Measurements from ENCODE around the gene CERKL. TPM values are rescaled to one million over a fixed set of nuclear protein-coding genes. Genes with fewer than 3 reads are reported as not detected.
A peak's percentile ranks its signal among the peaks of the same experiment; 100 is the strongest.

The CERKL gene
- total RNA-seq, 8 experiments from 2014 or later = 0.38 to 8.3 (median 2.8) TPM

GRCh38 chr2:181575650-181576025 is 81.3 kb downstream of the CERKL start:
- no peak for ATAC-seq (replicated peaks in 6 of 8)
- WGBS, 10 experiments = 0 to 100% (median 71%) methylated on average over 1 to 2 of the region's 2 CpGs; no CpG with 5 or more reads in 1 of the 10 experiments
- Histone ChIP-seq H3K4me3 (no peak overlapping the region), H3K4me1 (replicated peaks in 1 of 2) (peaks cover 0 to 13% of the 10 kb centered on the region in 2 donors), H3K27ac (no peak overlapping the region)
- in situ Hi-C loops (cut with MboI; ENCODE audit: low pct_unique_long_range_greater_than_20kb in 2 of 9, low sequenced_read_pairs in 9 of 9, unreplicated experiment in 9 of 9) = loop anchor here in 5 of 9 experiments (10.0 to 25.0 kb wide), 3 partner anchors 137 to 1087 kb away; no protein-coding TSS in a partner anchor

DNA sequence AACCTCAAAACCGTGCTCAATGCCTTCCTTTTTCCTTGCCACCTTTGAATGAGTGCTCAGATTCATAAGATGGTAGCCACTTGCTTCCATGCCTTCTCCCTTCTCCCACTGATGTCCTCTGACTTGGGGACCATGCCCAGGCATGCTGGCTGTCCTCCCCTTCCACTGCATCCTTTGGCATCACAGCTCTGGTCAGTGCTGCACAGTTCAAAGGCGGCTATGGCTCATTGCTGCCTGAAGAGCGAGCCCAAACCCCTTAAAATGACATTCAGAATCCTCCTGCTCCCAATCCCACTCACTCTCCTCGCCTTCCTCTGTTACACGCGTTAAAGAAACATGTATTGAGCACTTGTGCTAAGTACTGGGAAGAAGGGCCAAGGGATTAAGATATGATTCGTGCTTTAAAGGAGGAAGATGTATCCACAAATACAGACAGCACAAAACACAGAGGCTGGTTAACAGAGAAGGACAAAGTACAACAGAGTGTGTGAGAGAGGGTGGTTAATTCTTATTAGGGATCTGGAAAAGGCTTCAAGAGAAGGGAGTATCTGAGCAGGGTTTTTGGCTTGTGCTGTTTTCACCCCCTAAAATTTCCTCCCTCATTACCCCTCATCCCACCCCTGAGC is 81.8 kb downstream of the CERKL start:
- no peak overlapping the region for H3K27ac ChIP-seq
- H3K4me3 ChIP-seq = no peak overlapping the region
- in situ Hi-C loops (cut with MboI; ENCODE audit: low pct_unique_long_range_greater_than_20kb in 2 of 9, low sequenced_read_pairs in 9 of 9, unreplicated experiment in 9 of 9) = loop anchor here in 5 of 9 experiments (10.0 to 25.0 kb wide), 3 partner anchors 137 to 1087 kb away; no protein-coding TSS in a partner anchor
- WGBS, 10 experiments = 0 to 100% (median 67%) methylated on average over 1 to 6 of the region's 7 CpGs; no CpG with 5 or more reads in 3 of the 10 experiments
- H3K4me1 ChIP-seq (replicated peaks in 1 of 2) = peaks cover 0 to 13% of the 10 kb centered on the region in 2 donors
- ATAC-seq (replicated peaks in 6 of 8) = peak in 4 of 8 experiments; percentile 43 to 57 (median 54)

DNA sequence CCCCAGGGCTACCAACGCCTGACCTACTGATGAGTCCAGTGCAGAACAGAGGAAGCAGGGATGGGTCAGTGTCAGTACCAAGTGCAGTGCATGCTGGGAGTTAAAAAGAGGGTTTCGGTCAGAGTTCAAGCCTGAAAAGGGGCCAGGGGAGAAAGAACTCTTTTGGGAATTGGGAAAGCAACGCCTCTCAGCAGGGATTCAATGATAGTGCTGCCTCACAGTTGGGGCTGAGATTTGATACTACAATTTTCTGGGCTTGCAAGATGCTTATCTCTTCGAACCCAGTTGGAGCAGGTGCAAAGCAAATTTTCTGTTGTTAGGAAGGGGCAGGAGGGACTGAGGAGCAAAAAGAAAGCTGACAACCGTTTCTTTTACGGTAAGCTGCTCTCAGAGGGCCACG is 82.6 kb downstream of the CERKL start:
- 0 to 76% (median 60%) methylated on average over 1 to 7 of the region's 7 CpGs; no CpG with 5 or more reads in 1 of the 10 experiments for WGBS, 10 experiments
- Histone ChIP-seq H3K4me3 (no peak overlapping the region), H3K4me1 (replicated peaks in 1 of 2) (peaks cover 0 to 13% of the 10 kb centered on the region in 2 donors), H3K27ac (no peak overlapping the region)
- in situ Hi-C loops (cut with MboI; ENCODE audit: low pct_unique_long_range_greater_than_20kb in 2 of 9, low sequenced_read_pairs in 9 of 9, unreplicated experiment in 9 of 9) = loop anchor here in 1 of 9 experiments (10.0 kb wide), 1 partner anchor 140 kb away; no protein-coding TSS in a partner anchor
- ATAC-seq (replicated peaks in 6 of 8) = no peak

- peak in 2 of 8 experiments; percentile 31 to 41 for ATAC-seq (replicated peaks in 6 of 8)
- H3K4me1 ChIP-seq (replicated peaks in 1 of 2) = peaks cover 0 to 13% of the 10 kb centered on the region in 2 donors
- H3K27ac ChIP-seq = no peak overlapping the region
- no peak overlapping the region for H3K4me3 ChIP-seq
- in situ Hi-C loops (cut with MboI; ENCODE audit: low pct_unique_long_range_greater_than_20kb in 2 of 9, low sequenced_read_pairs in 9 of 9, unreplicated experiment in 9 of 9) = loop anchor here in 1 of 9 experiments (10.0 kb wide), 1 partner anchor 142 kb away; no protein-coding TSS in a partner anchor
- 6 to 29% (median 18%) methylated on average over 3 to 4 of the region's 4 CpGs for WGBS, 10 experiments
These were observed 83.7 kb downstream of the CERKL start for GRCh38 chr2:181573140-181573736.

DNA sequence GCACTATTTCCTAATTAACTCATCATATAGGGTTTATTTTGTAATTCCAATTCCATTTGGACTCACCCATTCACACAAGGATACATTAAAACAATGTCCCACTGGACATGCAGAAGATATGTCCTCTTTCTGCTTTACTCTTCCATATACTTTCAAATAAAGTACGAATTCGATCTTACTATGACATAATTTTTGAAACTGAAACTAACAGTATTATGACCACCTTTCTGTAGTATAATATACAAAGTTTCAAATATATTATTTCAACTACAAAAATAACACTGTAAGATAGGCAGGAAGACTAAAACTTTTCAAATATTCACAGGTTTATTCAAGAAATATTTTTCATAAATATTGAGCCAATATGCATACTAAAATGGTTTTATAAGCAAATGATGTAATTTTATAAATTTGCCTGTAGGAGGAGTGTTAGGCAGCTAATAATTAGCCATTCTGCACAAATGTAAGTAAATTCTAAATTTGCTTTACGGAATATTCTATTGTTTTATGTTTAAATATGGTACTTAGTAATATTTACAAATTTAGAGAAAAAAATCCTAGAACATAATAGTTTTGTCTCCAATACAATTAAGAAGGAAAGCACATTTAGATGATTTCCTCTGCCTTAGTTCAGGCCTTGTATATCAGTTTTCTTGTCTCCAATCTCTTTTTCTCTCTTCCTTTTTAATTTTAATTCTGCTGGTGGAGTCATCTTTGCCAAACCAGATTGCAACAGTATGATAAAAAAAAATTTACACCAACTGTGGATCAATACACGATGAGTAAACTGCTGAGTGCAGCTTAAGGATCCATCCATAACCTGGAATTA is 85.9 kb downstream of the CERKL start:
- Histone ChIP-seq H3K4me3 (no peak overlapping the region), H3K27ac (no peak overlapping the region), H3K4me1 (replicated peaks in 1 of 2) (peaks cover 0 to 21% of the 10 kb centered on the region in 2 donors)
- WGBS, 10 experiments = 0 to 100% (median 81%) methylated on average over 1 to 4 of the region's 4 CpGs
- no peak for ATAC-seq (replicated peaks in 6 of 8)
- in situ Hi-C loops (cut with MboI; ENCODE audit: low pct_unique_long_range_greater_than_20kb in 2 of 9, low sequenced_read_pairs in 9 of 9, unreplicated experiment in 9 of 9) = loop anchor here in 1 of 9 experiments (10.0 kb wide), 1 partner anchor 144 kb away; no protein-coding TSS in a partner anchor

DNA sequence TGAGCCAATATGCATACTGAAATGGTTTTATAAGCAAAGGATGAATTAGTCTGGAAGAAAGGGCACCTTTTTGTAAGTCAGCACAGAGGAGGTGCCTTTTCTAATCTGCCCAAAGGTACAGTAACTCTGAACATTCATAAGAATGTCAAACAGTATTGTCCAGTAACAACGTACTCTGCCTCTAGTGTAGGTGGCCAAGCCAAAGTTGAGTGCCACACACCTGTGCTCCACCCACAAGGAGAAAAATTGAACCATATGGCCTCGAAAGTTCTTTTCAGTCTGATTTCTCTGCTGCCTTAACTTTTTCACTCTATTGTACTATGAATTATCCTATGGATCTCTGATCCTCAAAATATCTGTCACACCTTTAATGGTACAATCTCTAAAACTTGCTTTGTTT is 86.8 kb downstream of the CERKL start:
- in situ Hi-C loops (cut with MboI; ENCODE audit: low pct_unique_long_range_greater_than_20kb in 2 of 9, low sequenced_read_pairs in 9 of 9, unreplicated experiment in 9 of 9) = loop anchor here in 1 of 9 experiments (10.0 kb wide), 1 partner anchor 145 kb away; no protein-coding TSS in a partner anchor
- no peak overlapping the region for H3K4me3 ChIP-seq

GRCh38 chr2:181566334-181567032 is 90.4 kb downstream of the CERKL start:
- in situ Hi-C loops (cut with MboI; ENCODE audit: low pct_unique_long_range_greater_than_20kb in 2 of 9, low sequenced_read_pairs in 9 of 9, unreplicated experiment in 9 of 9) = no loop called here
- no peak overlapping the region for H3K4me3 ChIP-seq
- WGBS, 10 experiments = 0 to 100% (median 82%) methylated on average over 1 to 6 of the region's 6 CpGs; no CpG with 5 or more reads in 1 of the 10 experiments
- H3K4me1 ChIP-seq (replicated peaks in 1 of 2) = peaks cover 0 to 8% of the 10 kb centered on the region in 2 donors
- ATAC-seq (replicated peaks in 6 of 8) = peak in 3 of 8 experiments; percentile 77 to 83 (median 80)
- no peak overlapping the region for H3K27ac ChIP-seq

More for the DNA sequence above, 86.8 kb downstream of the CERKL start:
- H3K27ac ChIP-seq = no peak overlapping the region
- 83 to 100% (median 90%) methylated on average over 1 to 2 of the region's 2 CpGs; no CpG with 5 or more reads in 2 of the 10 experiments for WGBS, 10 experiments
- peaks cover 0 to 18% of the 10 kb centered on the region in 2 donors for H3K4me1 ChIP-seq (replicated peaks in 1 of 2)
- ATAC-seq (replicated peaks in 6 of 8) = no peak

DNA sequence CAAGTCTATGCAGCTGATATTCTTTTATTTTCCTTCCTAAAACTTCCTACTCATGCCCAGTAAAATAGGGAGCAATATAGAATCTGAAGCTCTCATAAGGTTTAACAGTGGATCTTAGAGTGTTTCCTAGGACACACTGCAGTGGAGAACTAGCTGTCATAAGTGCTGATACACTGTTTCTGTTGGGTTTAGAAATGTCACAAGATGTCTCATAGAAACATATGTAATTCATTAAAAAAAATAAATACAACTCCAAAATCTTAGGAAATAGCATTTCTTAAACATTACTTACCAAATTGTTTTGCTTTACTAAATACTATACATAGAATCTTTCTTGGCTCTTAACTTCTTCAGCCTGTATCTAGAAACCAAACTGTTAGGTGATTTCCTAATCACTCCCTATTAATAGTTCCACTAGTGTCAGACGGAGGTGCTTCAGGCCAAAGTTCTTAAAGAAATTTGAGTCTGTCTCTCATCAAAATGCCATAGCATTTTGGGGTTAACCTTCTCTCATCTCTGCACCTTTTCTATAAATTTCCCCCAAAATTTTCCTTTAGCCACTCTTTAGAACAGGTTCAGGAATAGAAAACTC is 93.7 kb downstream of the CERKL start:
- H3K27ac ChIP-seq = no peak overlapping the region
- in situ Hi-C loops (cut with MboI; ENCODE audit: low pct_unique_long_range_greater_than_20kb in 2 of 9, low sequenced_read_pairs in 9 of 9, unreplicated experiment in 9 of 9) = no loop called here
- H3K4me1 ChIP-seq (replicated peaks in 1 of 2) = peaks cover 0 to 8% of the 10 kb centered on the region in 2 donors
- 63 to 100% (median 95%) methylated on average over 1 of the region's 1 CpG; no CpG with 5 or more reads in 2 of the 10 experiments for WGBS, 10 experiments
- ATAC-seq (replicated peaks in 6 of 8) = no peak
- no peak overlapping the region for H3K4me3 ChIP-seq

- WGBS, 10 experiments = 73 to 100% (median 85%) methylated on average over 1 to 2 of the region's 2 CpGs; no CpG with 5 or more reads in 2 of the 10 experiments
- ATAC-seq (replicated peaks in 6 of 8) = peak in 2 of 8 experiments; percentile 62 to 74
- no peak overlapping the region for H3K4me3 ChIP-seq
- in situ Hi-C loops (cut with MboI; ENCODE audit: low pct_unique_long_range_greater_than_20kb in 2 of 9, low sequenced_read_pairs in 9 of 9, unreplicated experiment in 9 of 9) = no loop called here
- H3K27ac ChIP-seq = no peak overlapping the region
- H3K4me1 ChIP-seq (replicated peaks in 1 of 2) = peaks cover 0 to 8% of the 10 kb centered on the region in 2 donors
These were observed 98.5 kb downstream of the CERKL start for GRCh38 chr2:181558371-181558770.

GRCh38 chr2:181554061-181554830 is 102.7 kb downstream of the CERKL start:
- no peak overlapping the region for H3K27ac ChIP-seq
- in situ Hi-C loops (cut with MboI; ENCODE audit: low pct_unique_long_range_greater_than_20kb in 2 of 9, low sequenced_read_pairs in 9 of 9, unreplicated experiment in 9 of 9) = no loop called here
- H3K4me3 ChIP-seq = no peak overlapping the region
- ATAC-seq (replicated peaks in 6 of 8) = peak in 5 of 8 experiments; percentile 57 to 86 (median 74)
- peaks cover 0 to 8% of the 10 kb centered on the region in 2 donors for H3K4me1 ChIP-seq (replicated peaks in 1 of 2)
- WGBS, 10 experiments = 33 to 85% (median 81%) methylated on average over 1 to 2 of the region's 2 CpGs; no CpG with 5 or more reads in 4 of the 10 experiments

- WGBS, 10 experiments = 5 to 100% (median 84%) methylated on average over 1 to 2 of the region's 2 CpGs; no CpG with 5 or more reads in 2 of the 10 experiments
- Histone ChIP-seq H3K4me1 (replicated peaks in 1 of 2) (peaks cover 0 to 8% of the 10 kb centered on the region in 2 donors), H3K4me3 (no peak overlapping the region), H3K27ac (no peak overlapping the region)
- no peak for ATAC-seq (replicated peaks in 6 of 8)
- in situ Hi-C loops (cut with MboI; ENCODE audit: low pct_unique_long_range_greater_than_20kb in 2 of 9, low sequenced_read_pairs in 9 of 9, unreplicated experiment in 9 of 9) = no loop called here
These were observed 103.7 kb downstream of the CERKL start for GRCh38 chr2:181553244-181553643.
